Measurements from ENCODE around the gene TREX2. TPM values are rescaled to one million over a fixed set of nuclear protein-coding genes. Genes with fewer than 3 reads are reported as not detected.

The TREX2 gene
- total RNA-seq, 2 donors from 2014 or later, result 0.94 TPM; not detected in 1

- H3K27me3 ChIP-seq, result no peaks in the 10 kb centered on the region
- TF ChIP-seq, protein P1, sequence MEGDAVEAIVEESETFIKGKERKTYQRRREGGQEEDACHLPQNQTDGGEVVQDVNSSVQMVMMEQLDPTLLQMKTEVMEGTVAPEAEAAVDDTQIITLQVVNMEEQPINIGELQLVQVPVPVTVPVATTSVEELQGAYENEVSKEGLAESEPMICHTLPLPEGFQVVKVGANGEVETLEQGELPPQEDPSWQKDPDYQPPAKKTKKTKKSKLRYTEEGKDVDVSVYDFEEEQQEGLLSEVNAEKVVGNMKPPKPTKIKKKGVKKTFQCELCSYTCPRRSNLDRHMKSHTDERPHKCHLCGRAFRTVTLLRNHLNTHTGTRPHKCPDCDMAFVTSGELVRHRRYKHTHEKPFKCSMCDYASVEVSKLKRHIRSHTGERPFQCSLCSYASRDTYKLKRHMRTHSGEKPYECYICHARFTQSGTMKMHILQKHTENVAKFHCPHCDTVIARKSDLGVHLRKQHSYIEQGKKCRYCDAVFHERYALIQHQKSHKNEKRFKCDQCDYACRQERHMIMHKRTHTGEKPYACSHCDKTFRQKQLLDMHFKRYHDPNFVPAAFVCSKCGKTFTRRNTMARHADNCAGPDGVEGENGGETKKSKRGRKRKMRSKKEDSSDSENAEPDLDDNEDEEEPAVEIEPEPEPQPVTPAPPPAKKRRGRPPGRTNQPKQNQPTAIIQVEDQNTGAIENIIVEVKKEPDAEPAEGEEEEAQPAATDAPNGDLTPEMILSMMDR (IDR thresholded peaks at IDR 0.05), result no peak
- H3K27ac ChIP-seq, result no peak overlapping the region
Measured at GRCh38 chrX:153492543-153492942, 46.7 kb upstream of the TREX2 start.

DNA sequence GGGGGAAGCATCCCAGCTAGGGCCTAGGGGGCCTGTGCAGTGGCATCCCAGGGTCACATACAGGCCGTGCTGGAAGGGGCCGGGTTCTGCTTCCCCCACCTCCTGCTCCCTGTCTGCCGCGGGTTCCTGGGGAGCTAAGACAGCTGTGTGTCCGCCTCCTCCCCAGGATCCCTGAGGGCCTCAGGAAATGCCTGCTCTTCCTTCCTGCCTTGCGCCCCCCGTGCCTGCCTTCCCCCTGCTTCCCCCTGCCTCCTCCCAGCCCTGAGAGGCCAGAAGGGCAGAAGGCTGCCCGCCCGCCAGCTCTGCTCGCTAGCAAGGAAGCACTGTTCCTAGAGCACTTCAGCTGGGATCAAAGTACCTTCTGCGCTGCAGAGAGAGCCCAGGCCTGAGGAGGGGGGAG, 46.1 kb upstream of the TREX2 start:
- H3K36me3 ChIP-seq, result no peaks in the 10 kb centered on the region
- no peaks in the 10 kb centered on the region for H3K9me3 ChIP-seq
- TF ChIP-seq, protein P1 (IDR thresholded peaks at IDR 0.05), result no peak
- no peak overlapping the region for H3K27ac ChIP-seq
- DNase-seq (ENCODE audit: low spot score), result no peak
- no peak overlapping the region for H3K4me3 ChIP-seq
- H3K27me3 ChIP-seq, result no peaks in the 10 kb centered on the region
- H3K4me1 ChIP-seq, result peaks cover 0 to 32% of the 10 kb centered on the region in 2 donors

More at GRCh38 chrX:153492543-153492942, 46.7 kb upstream of the TREX2 start:
- Histone ChIP-seq H3K36me3 (no peaks in the 10 kb centered on the region), H3K9me3 (no peaks in the 10 kb centered on the region), H3K4me3 (no peak overlapping the region), H3K4me1 (peaks cover 0 to 30% of the 10 kb centered on the region in 2 donors)
- DNase-seq (ENCODE audit: low spot score), result no peak

- H3K27ac ChIP-seq, result no peak overlapping the region
- TF ChIP-seq, protein P1 (IDR thresholded peaks at IDR 0.05), result no peak
- H3K4me3 ChIP-seq, result no peak overlapping the region
- no peaks in the 10 kb centered on the region for H3K9me3 ChIP-seq
- H3K36me3 ChIP-seq, result no peaks in the 10 kb centered on the region
- no peaks in the 10 kb centered on the region for H3K27me3 ChIP-seq
- peaks cover 0 to 32% of the 10 kb centered on the region in 2 donors for H3K4me1 ChIP-seq
- DNase-seq (ENCODE audit: low spot score), result no peak
Measured at GRCh38 chrX:153491351-153491914, 45.6 kb upstream of the TREX2 start.

DNA sequence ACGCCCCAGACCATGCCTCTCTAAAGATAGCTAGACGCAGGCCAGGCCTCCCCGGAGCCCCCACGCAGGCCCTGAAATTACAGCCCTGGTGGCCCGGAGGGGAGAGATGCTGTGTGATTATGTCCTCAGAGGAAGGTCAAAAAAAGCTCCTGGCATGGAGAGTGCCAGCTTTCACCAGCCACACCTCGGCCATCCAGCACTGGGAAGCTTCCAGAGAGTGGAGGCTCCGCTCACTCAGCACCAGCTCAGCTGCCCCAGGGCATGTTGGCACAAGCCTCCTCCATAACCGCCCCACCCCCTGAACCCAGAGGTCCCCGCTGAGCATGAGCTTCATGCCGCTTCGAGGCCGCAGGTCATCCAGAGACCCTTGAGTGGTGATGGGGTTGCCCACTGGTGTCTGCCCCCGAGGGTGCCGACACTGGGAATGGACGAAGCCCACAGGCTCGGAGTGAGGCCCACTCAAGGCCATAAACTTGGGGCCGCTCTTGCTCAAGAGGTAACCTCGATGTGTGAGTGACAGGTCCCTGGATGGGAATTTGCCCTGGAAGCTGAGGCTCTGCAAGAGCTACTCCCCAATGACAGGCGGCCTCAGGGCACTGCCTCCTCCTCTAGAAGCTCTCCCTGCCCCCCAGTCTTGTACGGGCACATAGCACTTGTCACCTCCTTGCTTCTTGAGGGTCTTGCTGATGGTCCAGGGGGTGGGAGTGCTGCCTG, 44.5 kb upstream of the TREX2 start:
- Histone ChIP-seq H3K36me3 (no peaks in the 10 kb centered on the region), H3K4me1 (peaks cover 0 to 32% of the 10 kb centered on the region in 2 donors), H3K27ac (peak overlapping the region in 1 of 2 donors; percentile 2), H3K27me3 (no peaks in the 10 kb centered on the region), H3K4me3 (no peak overlapping the region), H3K9me3 (no peaks in the 10 kb centered on the region)
- no peak for DNase-seq (ENCODE audit: low spot score)
- TF ChIP-seq, protein P1 (IDR thresholded peaks at IDR 0.05), result no peak

DNA sequence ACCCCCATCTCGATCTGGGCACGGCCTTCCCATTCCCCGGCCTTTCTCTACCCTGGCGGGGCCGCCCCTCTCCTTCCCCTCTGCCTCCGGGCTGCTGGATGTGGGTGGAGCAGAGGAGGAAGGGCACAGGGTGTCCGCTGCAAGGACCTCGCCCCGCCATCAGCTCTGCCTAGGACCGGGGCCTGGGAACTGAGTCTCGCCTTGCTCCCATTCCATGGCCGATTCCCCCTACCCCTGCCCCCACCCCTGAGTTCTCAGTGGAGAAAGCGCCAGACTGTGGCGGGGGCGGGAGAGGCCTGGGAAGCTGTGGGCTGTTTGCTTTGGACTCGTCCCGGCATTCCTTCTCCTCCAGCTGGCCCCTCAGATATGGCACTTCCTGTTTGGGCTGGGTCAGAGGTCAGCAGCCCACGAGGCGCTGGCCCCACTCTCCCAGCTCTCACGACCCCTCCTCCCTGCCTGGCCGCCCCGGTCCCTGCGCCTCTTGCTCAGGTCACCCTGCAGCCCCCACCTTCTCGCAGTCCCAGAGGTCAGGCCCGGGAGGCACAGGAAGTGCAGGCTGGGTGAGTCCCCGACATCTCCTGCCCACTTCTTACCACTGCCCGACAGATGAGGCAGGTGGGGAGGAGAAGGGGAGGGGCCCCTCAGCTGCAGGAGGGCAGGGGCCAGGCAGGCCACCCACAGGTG, 42.5 kb upstream of the TREX2 start:
- peaks cover 0 to 32% of the 10 kb centered on the region in 2 donors for H3K4me1 ChIP-seq

More for the DNA sequence above, 42.5 kb upstream of the TREX2 start:
- H3K9me3 ChIP-seq, result no peaks in the 10 kb centered on the region
- H3K27me3 ChIP-seq, result no peaks in the 10 kb centered on the region
- TF ChIP-seq, protein P1 (IDR thresholded peaks at IDR 0.05), result no peak
- no peak for DNase-seq (ENCODE audit: low spot score)
- peak overlapping the region; percentile 35 to 67 for H3K27ac ChIP-seq
- no peaks in the 10 kb centered on the region for H3K36me3 ChIP-seq
- H3K4me3 ChIP-seq, result no peak overlapping the region
